Stimulated activated naive CD8-positive, alpha-beta T cell treated with anti-CD3 and anti-CD28 coated beads, Interleukin-15, Interleukin-2, amounts not matched to agents 100 ng/mL and 50 ng/mL, for 24 hours (primary cell): ENCODE data around the gene FANCG.
A peak's percentile ranks its signal among the peaks of the same experiment; 100 is the strongest.

Experiments used
- H3K27ac Mint-ChIP-seq: one replicate; pipeline ENCODE4 v1.8.0; 2021; ENCODE audit warnings: mild to moderate bottlenecking, mixed read lengths
- H3K27me3 Mint-ChIP-seq: one replicate; pipeline ENCODE4 v1.8.0; 2021; ENCODE audit warnings: mixed read lengths
- H3K36me3 Mint-ChIP-seq: one replicate; pipeline ENCODE4 v1.8.0; 2021; ENCODE audit warnings: low read depth, mixed read lengths
- H3K4me1 Mint-ChIP-seq: one replicate; pipeline ENCODE4 v1.8.0; 2021; ENCODE audit warnings: low read depth, mixed read lengths
- H3K4me3 Mint-ChIP-seq: one replicate; pipeline ENCODE4 v1.8.0; 2021; ENCODE audit warnings: mild to moderate bottlenecking, mixed read lengths
- H3K9me3 Mint-ChIP-seq: one replicate; pipeline ENCODE4 v1.8.0; 2021; ENCODE audit warnings: mixed read lengths

FANCG gene

GRCh38 chr9:35057271-35057620 is 22.5 kb downstream of the FANCG start:
- Mint-ChIP-seq H3K4me3 (no peak overlapping the region), H3K4me1 (no peaks in the 10 kb centered on the region), H3K27me3 (no peaks in the 10 kb centered on the region), H3K27ac (no peak overlapping the region), H3K36me3 (peaks cover 95% of the 10 kb centered on the region), H3K9me3 (no peaks in the 10 kb centered on the region)

GRCh38 chr9:35056571-35057270 is 23.0 kb downstream of the FANCG start:
- Mint-ChIP-seq H3K27me3 (no peaks in the 10 kb centered on the region), H3K9me3 (no peaks in the 10 kb centered on the region), H3K4me3 (no peak overlapping the region), H3K36me3 (peaks cover 90% of the 10 kb centered on the region), H3K27ac (no peak overlapping the region), H3K4me1 (no peaks in the 10 kb centered on the region)

GRCh38 chr9:35054871-35055644 is 24.7 kb downstream of the FANCG start:
- no peaks in the 10 kb centered on the region for H3K9me3 Mint-ChIP-seq
- peaks cover 84% of the 10 kb centered on the region for H3K36me3 Mint-ChIP-seq
- peak overlapping the region; percentile 12 for H3K27ac Mint-ChIP-seq
- no peak overlapping the region for H3K4me3 Mint-ChIP-seq
- H3K27me3 Mint-ChIP-seq = no peaks in the 10 kb centered on the region
- peaks cover 3% of the 10 kb centered on the region for H3K4me1 Mint-ChIP-seq

GRCh38 chr9:35054185-35054835 is 25.4 kb downstream of the FANCG start:
- Mint-ChIP-seq H3K9me3 (no peaks in the 10 kb centered on the region), H3K4me1 (peaks cover 3% of the 10 kb centered on the region), H3K36me3 (peaks cover 78% of the 10 kb centered on the region), H3K27ac (peak overlapping the region; percentile 12), H3K27me3 (no peaks in the 10 kb centered on the region), H3K4me3 (no peak overlapping the region)

- Mint-ChIP-seq H3K36me3 (peaks cover 62% of the 10 kb centered on the region), H3K27ac (no peak overlapping the region)
These were observed 28.4 kb downstream of the FANCG start for GRCh38 chr9:35051069-35051967.

GRCh38 chr9:35048511-35048910 is 31.2 kb downstream of the FANCG start:
- Mint-ChIP-seq H3K27me3 (no peaks in the 10 kb centered on the region), H3K36me3 (peaks cover 40% of the 10 kb centered on the region), H3K4me1 (peaks cover 3% of the 10 kb centered on the region), H3K9me3 (no peaks in the 10 kb centered on the region), H3K4me3 (no peak overlapping the region), H3K27ac (no peak overlapping the region)

More at GRCh38 chr9:35051069-35051967, 28.4 kb downstream of the FANCG start:
- peaks cover 3% of the 10 kb centered on the region for H3K4me1 Mint-ChIP-seq
- H3K27me3 Mint-ChIP-seq = no peaks in the 10 kb centered on the region
- no peak overlapping the region for H3K4me3 Mint-ChIP-seq
- H3K9me3 Mint-ChIP-seq = no peaks in the 10 kb centered on the region

- H3K9me3 Mint-ChIP-seq = no peaks in the 10 kb centered on the region
- no peaks in the 10 kb centered on the region for H3K27me3 Mint-ChIP-seq
- H3K4me3 Mint-ChIP-seq = no peak overlapping the region
- H3K4me1 Mint-ChIP-seq = no peaks in the 10 kb centered on the region
- H3K36me3 Mint-ChIP-seq = peaks cover 33% of the 10 kb centered on the region
- no peak overlapping the region for H3K27ac Mint-ChIP-seq
These were observed 35.7 kb downstream of the FANCG start for GRCh38 chr9:35044071-35044470.

- Mint-ChIP-seq H3K27me3 (no peaks in the 10 kb centered on the region), H3K27ac (no peak overlapping the region), H3K9me3 (no peaks in the 10 kb centered on the region), H3K36me3 (peaks cover 23% of the 10 kb centered on the region), H3K4me1 (no peaks in the 10 kb centered on the region), H3K4me3 (no peak overlapping the region)
These were observed 36.7 kb downstream of the FANCG start for GRCh38 chr9:35042891-35043545.

GRCh38 chr9:35042081-35042604 is 37.6 kb downstream of the FANCG start:
- H3K27ac Mint-ChIP-seq = no peak overlapping the region
- H3K36me3 Mint-ChIP-seq = peaks cover 22% of the 10 kb centered on the region

GRCh38 chr9:35035851-35036701 is 43.7 kb downstream of the FANCG start:
- Mint-ChIP-seq H3K27me3 (no peaks in the 10 kb centered on the region), H3K27ac (peak overlapping the region; percentile 4), H3K4me1 (peaks cover 9% of the 10 kb centered on the region), H3K9me3 (no peaks in the 10 kb centered on the region), H3K36me3 (peaks cover 9% of the 10 kb centered on the region), H3K4me3 (peak overlapping the region; percentile 22)

More at GRCh38 chr9:35042081-35042604, 37.6 kb downstream of the FANCG start:
- Mint-ChIP-seq H3K4me1 (no peaks in the 10 kb centered on the region), H3K27me3 (no peaks in the 10 kb centered on the region), H3K9me3 (no peaks in the 10 kb centered on the region), H3K4me3 (no peak overlapping the region)

- H3K36me3 Mint-ChIP-seq = no peaks in the 10 kb centered on the region
- no peak overlapping the region for H3K4me3 Mint-ChIP-seq
- no peak overlapping the region for H3K27ac Mint-ChIP-seq
These were observed 46.6 kb downstream of the FANCG start for GRCh38 chr9:35033101-35033500.

GRCh38 chr9:35029852-35030251 is 49.9 kb downstream of the FANCG start:
- no peaks in the 10 kb centered on the region for H3K27me3 Mint-ChIP-seq
- no peaks in the 10 kb centered on the region for H3K36me3 Mint-ChIP-seq
- no peaks in the 10 kb centered on the region for H3K4me1 Mint-ChIP-seq
- H3K27ac Mint-ChIP-seq = no peak overlapping the region
- no peak overlapping the region for H3K4me3 Mint-ChIP-seq
- no peaks in the 10 kb centered on the region for H3K9me3 Mint-ChIP-seq

More at GRCh38 chr9:35033101-35033500, 46.6 kb downstream of the FANCG start:
- H3K27me3 Mint-ChIP-seq = no peaks in the 10 kb centered on the region
- no peaks in the 10 kb centered on the region for H3K9me3 Mint-ChIP-seq
- H3K4me1 Mint-ChIP-seq = peaks cover 9% of the 10 kb centered on the region

GRCh38 chr9:35029241-35029640 is 50.5 kb downstream of the FANCG start:
- H3K27ac Mint-ChIP-seq = no peak overlapping the region
- H3K9me3 Mint-ChIP-seq = no peaks in the 10 kb centered on the region
- H3K36me3 Mint-ChIP-seq = no peaks in the 10 kb centered on the region
- no peak overlapping the region for H3K4me3 Mint-ChIP-seq
- H3K27me3 Mint-ChIP-seq = no peaks in the 10 kb centered on the region
- H3K4me1 Mint-ChIP-seq = no peaks in the 10 kb centered on the region
